ES-I3 (cell line): ENCODE data around the gene METTL26.
A peak's percentile ranks its signal among the peaks of the same experiment; 100 is the strongest.

ENCODE experiments used
- H3K36me3 ChIP-seq: 2 replicates; pipeline ENCODE4 v1.6.1; 2013; ENCODE audit warnings: mild to moderate bottlenecking, low read length, control low read depth, moderate library complexity; ENCODE audit not compliant: insufficient read depth
- H3K4me1 ChIP-seq: 2 replicates; pipeline ENCODE4 v1.6.1; 2013; ENCODE audit warnings: mild to moderate bottlenecking, control low read depth, low read length; ENCODE audit not compliant: insufficient read depth
- H3K9ac ChIP-seq: 2 replicates; pipeline ENCODE4 v1.6.1; 2013; ENCODE audit warnings: low read depth, mild to moderate bottlenecking, low read length, moderate library complexity
- H3K9me3 ChIP-seq: 2 replicates; pipeline ENCODE4 v1.6.1; 2013; ENCODE audit warnings: mild to moderate bottlenecking, low read length, moderate library complexity; ENCODE audit not compliant: control insufficient read depth, insufficient read depth

METTL26 gene

DNA sequence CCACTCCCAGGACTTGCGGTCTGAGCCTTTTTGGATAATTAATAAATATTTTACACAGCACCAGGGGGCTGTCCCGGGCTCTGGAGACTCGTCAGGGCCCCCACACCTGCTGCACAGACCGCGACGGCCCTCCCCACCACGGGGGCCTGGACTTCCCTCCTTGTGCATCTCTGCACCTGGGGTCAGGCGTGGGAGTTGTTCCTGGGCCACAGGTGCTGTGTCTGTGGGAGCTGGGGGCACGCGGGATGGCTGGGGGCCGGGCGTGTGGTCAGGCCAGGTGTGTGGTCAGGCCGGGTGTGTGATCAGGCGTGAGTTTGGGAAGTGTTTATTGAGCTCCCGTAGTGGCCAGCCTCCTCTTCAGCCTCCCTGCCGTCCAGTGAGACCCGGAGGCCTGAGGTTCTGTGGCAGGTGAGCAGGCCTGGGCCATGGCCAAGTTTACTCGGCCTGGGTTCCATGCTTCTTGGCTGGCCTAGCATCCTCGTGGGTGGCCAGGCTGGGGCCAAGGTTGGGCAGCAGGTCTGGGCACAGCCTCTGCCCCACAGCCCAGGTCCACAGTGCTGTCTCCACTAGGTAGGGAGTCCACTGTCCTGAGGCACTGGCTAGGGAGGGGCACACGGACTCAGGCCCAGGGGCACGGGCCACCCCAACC, 42.2 kb upstream of the METTL26 start:
- Histone ChIP-seq H3K9ac (no peak overlapping the region), H3K4me1 (no peaks in the 10 kb centered on the region), H3K36me3 (peaks cover 8% of the 10 kb centered on the region), H3K9me3 (no peaks in the 10 kb centered on the region)

DNA sequence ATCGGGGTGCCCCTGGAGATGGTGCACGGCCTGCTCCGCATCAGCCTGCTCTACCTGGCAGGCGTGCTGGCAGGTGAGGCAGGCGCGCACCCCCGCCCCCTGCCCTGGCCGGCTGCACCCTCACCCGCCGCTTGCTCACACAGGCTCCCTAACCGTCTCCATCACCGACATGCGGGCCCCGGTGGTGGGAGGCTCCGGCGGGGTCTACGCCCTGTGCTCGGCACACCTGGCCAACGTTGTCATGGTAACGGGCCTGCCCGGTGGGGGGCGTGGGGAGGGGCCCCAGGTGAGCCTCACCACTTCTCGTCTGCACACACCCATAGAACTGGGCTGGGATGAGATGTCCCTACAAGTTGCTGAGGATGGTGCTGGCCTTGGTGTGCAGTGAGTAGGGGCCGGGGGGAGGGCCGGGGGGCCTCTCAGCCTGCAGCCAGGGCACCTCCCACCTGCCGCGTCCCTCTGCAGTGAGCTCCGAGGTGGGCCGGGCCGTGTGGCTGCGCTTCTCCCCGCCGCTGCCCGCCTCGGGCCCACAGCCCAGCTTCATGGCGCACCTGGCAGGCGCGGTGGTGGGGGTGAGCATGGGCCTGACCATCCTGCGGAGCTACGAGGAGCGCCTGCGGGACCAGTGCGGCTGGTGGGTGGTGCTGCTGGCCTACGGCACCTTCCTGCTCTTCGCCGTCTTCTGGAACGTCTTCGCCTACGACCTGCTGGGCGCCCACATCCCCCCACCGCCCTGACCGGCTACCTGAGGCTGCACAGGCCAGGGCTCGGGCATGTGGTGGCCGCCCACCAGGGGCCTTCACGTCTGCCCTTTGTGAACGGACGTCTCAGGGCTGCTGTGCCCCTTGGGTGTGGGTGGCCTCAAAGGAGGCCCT, 41.4 kb upstream of the METTL26 start:
- Histone ChIP-seq H3K4me1 (no peaks in the 10 kb centered on the region), H3K9ac (no peak overlapping the region), H3K36me3 (peaks cover 6% of the 10 kb centered on the region), H3K9me3 (no peaks in the 10 kb centered on the region)

DNA sequence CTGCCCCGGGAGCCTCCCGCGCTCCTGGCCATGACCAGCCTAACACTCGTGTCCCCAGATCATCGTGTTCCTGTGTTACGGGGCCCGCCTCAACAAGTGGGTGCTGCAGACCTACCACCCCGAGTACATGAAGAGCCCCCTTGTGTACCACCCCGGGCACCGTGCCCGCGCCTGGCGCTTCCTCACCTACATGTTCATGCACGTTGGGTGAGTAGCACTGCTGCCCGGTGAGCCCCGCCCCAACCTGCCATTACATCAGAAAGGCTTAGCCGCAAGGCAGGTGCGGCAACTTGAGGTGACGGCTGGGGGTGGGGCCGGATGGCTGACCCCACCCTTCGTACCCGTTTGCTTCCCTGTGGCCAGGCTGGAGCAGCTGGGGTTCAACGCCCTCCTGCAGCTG, 40.8 kb upstream of the METTL26 start:
- Histone ChIP-seq H3K9me3 (no peaks in the 10 kb centered on the region), H3K9ac (no peak overlapping the region), H3K4me1 (no peaks in the 10 kb centered on the region), H3K36me3 (peaks cover 10% of the 10 kb centered on the region)

- Histone ChIP-seq H3K36me3 (peaks cover 10% of the 10 kb centered on the region), H3K4me1 (no peaks in the 10 kb centered on the region), H3K9me3 (no peaks in the 10 kb centered on the region), H3K9ac (no peak overlapping the region)
These were observed 40.4 kb upstream of the METTL26 start for GRCh38 chr16:676565-676902.

GRCh38 chr16:675884-676564, 39.9 kb upstream of the METTL26 start:
- Histone ChIP-seq H3K36me3 (peaks cover 11% of the 10 kb centered on the region), H3K9ac (peak overlapping the region; percentile 41; the same call in 1 of the 2 replicates), H3K4me1 (no peaks in the 10 kb centered on the region), H3K9me3 (no peaks in the 10 kb centered on the region)

GRCh38 chr16:674968-675883, 39.1 kb upstream of the METTL26 start, which contains the start of gene RHBDL1:
RHBDL1 (plus strand) TSS chr16:675671; CDS start chr16:675791, 120 bp downstream.
- Histone ChIP-seq H3K9me3 (no peaks in the 10 kb centered on the region), H3K4me1 (no peaks in the 10 kb centered on the region), H3K9ac (peak within 1 kb of the TSS; percentile 41; the same call in 1 of the 2 replicates)

DNA sequence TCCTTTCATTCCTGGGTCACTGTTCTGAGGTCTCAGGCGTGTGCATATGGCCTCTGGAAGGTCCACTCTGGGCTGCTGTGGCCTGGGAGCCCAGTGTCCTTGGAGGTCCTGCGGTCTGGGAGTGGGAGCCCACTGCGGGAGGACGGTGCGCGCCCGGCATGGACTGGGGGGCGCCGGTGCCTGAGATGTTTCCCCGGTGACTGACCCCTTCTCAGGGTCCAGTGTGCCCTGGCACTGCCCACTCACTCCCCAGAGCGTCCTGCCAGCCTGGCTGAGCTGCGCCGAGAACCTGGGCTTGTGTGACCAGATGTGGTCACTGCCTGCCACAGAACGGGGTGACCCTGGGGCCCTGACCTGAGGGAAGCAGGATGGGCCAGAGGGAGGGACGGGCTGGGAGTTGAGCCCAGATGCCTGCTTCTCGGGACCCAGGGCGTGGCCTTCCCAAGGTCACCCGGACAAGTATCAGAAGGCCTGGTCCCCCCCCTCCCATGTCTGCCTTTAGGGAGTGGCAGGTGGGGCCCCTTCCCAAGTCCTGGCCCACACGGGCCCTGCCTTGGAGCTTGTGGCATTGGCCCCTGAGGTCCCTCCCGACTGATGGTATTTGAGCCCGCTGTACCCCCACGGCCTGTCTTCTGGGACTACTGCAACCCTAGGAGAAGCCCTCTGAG, 38.2 kb upstream of the METTL26 start:
- H3K9ac ChIP-seq: no peak overlapping the region
- H3K4me1 ChIP-seq: no peaks in the 10 kb centered on the region
- H3K36me3 ChIP-seq: peaks cover 26% of the 10 kb centered on the region
- H3K9me3 ChIP-seq: no peaks in the 10 kb centered on the region

More at GRCh38 chr16:674968-675883, 39.1 kb upstream of the METTL26 start, which contains the start of gene RHBDL1:
- H3K36me3 ChIP-seq: peaks cover 19% of the 10 kb centered on the region

- peaks cover 26% of the 10 kb centered on the region for H3K36me3 ChIP-seq
- H3K4me1 ChIP-seq: no peaks in the 10 kb centered on the region; the same call in 1 of the 2 replicates
- no peak overlapping the region for H3K9ac ChIP-seq
- no peaks in the 10 kb centered on the region for H3K9me3 ChIP-seq
These were observed 37.4 kb upstream of the METTL26 start for GRCh38 chr16:673399-673991.

DNA sequence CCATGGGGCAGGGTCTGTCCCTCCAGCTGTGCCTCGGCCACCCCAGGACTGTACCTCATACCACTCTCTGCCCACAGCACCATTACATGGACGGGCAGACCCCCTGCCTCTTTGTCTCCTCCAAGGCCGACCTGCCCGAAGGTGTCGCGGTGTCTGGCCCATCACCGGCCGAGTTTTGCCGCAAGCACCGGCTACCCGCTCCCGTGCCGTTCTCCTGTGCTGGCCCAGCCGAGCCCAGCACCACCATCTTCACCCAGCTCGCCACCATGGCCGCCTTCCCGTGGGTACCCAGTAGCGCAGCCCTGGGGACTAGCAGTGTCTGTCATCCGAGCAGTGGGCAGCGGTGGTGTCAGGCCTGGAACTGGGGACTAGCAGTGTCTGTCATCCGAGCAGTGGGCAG, 36.7 kb upstream of the METTL26 start:
- Histone ChIP-seq H3K9ac (no peak overlapping the region), H3K36me3 (peaks cover 26% of the 10 kb centered on the region), H3K4me1 (no peaks in the 10 kb centered on the region; the same call in 1 of the 2 replicates), H3K9me3 (no peaks in the 10 kb centered on the region)

- peaks cover 26% of the 10 kb centered on the region for H3K36me3 ChIP-seq
These were observed 36.3 kb upstream of the METTL26 start for GRCh38 chr16:672371-672770.

GRCh38 chr16:671353-672131, 35.4 kb upstream of the METTL26 start:
- peaks cover 26% of the 10 kb centered on the region for H3K36me3 ChIP-seq
- no peak overlapping the region for H3K9ac ChIP-seq
- peaks cover 4% of the 10 kb centered on the region; the same call in 1 of the 2 replicates for H3K4me1 ChIP-seq
- no peaks in the 10 kb centered on the region for H3K9me3 ChIP-seq

More at GRCh38 chr16:672371-672770, 36.3 kb upstream of the METTL26 start:
- no peak overlapping the region for H3K9ac ChIP-seq
- H3K9me3 ChIP-seq: no peaks in the 10 kb centered on the region
- peaks cover 3% of the 10 kb centered on the region; the same call in 1 of the 2 replicates for H3K4me1 ChIP-seq

DNA sequence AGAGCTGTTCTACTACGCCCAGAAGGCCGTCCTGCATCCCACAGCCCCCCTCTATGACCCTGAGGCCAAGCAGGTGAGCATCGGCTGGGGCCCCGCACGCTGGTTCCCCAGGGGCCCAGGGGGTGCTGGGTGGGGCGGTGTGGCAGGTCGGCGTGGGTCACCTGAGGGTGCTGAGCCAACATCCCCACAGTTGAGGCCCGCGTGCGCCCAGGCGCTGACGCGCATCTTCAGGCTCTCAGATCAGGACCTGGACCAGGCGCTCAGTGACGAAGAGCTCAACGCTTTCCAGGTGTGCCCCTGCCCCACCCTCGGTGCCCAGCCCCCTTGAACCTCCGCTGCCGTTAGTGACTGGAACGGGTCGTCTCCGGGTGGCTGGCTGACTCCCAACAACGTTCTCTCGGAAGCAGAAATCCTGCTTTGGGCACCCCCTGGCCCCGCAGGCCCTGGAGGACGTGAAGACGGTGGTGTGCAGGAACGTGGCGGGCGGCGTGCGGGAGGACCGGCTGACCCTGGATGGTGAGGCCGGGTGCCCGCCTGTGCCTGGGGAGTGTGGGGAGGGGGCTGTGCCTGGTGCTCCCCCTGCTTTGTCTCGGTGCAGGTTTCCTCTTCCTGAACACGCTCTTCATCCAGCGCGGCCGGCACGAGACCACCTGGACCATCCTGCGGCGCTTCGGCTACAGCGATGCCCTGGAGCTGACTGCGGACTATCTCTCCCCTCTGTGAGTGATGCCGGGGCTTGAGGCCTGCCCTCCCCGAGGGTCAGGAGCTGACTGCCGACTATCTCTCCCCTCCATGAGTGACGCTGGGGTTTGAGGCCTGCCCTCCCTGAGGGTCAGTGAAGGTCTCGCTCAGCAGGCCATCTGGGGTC, 34.6 kb upstream of the METTL26 start:
- Histone ChIP-seq H3K9ac (no peak overlapping the region), H3K4me1 (peaks cover 4% of the 10 kb centered on the region; the same call in 1 of the 2 replicates), H3K9me3 (no peaks in the 10 kb centered on the region), H3K36me3 (peaks cover 26% of the 10 kb centered on the region)
